GM18519 (cell line): ENCODE measurements around the gene ATG101.

Experiments
- ATAC-seq: cut with Tn5 transposase; IDR thresholded peaks from one replicate; pipeline ENCODE4 v1.9.1; 2021; ENCODE audit warnings: mild to moderate bottlenecking, moderate library complexity; ENCODE audit not compliant: unreplicated experiment, low FRiP score

ATG101 gene, protein sequence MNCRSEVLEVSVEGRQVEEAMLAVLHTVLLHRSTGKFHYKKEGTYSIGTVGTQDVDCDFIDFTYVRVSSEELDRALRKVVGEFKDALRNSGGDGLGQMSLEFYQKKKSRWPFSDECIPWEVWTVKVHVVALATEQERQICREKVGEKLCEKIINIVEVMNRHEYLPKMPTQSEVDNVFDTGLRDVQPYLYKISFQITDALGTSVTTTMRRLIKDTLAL

DNA sequence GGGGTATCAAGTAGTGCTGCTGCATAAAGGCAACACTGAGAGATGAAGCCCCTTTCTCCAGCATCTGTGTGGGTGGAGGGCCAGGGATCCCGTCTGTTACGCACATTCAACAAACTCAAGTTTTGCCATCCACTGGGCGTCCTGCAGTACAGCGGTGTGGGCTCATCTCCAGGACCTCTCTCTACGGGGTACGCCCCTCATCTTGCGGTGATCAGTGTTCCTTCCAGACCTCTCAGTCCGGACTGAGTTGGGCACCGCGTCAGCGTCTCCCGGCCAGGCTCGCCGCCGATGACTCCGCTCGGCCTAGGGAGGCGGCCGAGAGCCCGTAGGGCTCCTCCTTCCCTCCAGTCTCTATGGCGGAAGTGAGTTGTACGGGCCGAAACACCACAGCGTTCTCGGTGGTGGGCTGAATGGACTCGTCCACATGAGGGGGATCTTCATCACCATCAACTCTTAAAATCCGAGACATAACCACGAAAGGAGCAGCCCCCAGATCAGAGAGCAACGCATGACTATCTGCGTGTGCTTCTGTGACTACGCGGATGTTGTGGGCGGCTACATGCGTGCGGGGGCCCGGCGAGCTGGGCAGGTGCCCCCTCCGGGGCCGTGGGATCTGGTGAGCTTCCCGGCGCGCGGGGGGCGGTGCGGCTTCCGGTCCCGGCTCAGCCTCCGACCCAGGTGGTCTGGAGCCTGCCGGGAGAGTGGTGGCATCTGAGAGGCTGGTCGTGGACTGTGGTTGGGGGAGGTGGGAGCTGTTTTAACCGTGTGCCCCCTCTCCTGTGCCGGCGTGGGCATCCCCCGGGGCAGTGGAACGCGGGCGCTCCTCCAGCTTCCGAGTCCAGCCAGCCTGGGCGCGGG lies at the start of gene ATG101:
Gene ATG101 (plus strand): TSS at position 652 of the 858 bp plus-strand sequence. CDS start 3,673 bp downstream, outside the sequence.
- peak; percentile 74 for ATAC-seq

DNA sequence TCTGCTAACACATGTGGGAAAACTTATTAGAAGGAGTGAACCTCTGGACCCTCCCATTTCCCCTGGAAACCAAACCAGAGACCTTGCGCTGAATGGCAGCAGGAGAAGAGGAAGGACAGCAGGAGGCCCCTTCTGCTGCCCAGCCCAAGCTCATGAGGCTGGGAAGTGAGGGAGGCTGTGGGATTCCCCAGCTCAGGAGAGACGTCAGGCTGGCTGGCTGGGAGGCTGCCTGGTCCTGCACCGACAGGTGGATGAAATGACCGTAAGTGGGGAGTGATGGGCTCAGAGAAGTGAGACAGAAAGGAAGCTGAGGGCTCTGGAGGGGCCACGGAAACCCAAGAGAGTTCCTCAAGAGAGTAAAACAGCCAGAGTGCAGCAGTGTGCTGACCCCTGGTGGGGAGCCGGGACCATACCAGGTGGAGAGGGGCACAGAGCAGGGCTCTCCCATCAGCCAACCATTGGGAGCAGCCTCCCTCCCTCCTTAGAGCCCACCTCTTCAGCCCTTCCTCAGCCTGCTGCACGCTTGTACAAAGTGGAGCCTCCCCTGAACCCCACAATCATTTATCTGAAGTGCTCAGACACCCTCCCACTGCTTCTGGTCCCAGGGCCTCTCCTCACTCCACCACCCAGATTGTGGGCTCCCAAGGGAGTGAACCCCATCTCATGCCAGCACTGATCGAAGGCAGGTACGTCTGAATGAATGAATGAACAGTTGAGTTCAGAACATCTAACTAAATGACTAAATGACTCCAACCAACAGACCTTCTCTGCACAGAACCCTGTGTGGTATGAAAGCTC lies 49.0 kb upstream of the ATG101 start:
- ATAC-seq = no peak

DNA sequence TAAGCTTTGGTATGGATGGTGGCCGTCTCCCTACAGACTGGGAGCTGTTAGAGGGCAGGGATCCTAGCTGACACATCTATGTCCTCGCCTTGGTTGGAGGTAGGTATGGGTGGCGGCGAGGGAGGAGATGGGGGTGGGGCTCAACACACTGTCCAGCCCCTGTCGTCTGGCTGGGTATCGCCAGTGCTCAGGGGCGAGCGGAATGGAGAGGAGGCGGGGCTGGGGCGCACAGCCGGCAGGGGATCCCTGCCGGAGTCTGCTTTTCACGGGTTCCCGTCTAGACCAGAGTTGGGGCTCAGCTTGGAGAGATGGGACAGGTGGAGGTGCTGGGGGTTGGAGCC lies 47.0 kb upstream of the ATG101 start:
- no peak for ATAC-seq

DNA sequence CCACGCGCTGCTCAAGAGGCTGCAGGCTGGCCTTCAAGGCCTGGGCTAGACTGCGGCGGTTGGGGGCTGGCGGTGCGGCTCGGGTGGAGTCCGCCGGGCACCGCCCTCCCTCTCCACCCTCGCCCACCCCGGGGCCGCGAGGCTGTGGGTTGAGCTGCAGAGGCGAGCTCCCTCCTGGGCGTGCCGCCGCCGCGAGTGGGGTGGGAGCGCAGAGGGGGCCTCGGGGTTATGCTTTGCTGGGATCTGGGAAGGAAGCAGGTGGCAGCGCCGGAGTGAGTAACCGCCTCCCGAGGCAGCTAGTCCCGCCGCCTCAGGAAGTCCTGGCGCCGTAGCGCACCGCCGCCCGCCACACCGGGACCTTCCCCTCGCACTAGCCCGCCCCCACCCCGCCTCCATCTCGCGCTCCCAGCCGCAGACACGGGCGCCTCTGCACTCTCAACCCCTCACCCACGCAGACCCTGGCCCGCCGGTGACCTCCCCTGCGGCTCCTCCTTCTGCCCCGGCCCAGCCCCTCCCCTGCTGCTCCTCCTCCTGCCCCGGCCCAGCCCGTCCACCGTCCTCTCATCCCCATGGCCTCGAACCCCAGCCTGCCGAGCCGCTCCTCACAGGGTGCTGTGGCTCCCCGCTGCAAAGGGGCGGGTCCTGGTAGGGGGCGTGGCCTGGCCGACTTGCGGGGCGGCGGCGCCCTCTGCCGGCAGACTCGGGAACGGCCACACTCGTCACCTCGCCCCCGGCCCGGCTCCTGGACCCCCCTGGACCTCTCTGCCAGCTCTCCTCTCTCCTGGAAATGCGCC lies 46.4 kb upstream of the ATG101 start:
- ATAC-seq = no peak

DNA sequence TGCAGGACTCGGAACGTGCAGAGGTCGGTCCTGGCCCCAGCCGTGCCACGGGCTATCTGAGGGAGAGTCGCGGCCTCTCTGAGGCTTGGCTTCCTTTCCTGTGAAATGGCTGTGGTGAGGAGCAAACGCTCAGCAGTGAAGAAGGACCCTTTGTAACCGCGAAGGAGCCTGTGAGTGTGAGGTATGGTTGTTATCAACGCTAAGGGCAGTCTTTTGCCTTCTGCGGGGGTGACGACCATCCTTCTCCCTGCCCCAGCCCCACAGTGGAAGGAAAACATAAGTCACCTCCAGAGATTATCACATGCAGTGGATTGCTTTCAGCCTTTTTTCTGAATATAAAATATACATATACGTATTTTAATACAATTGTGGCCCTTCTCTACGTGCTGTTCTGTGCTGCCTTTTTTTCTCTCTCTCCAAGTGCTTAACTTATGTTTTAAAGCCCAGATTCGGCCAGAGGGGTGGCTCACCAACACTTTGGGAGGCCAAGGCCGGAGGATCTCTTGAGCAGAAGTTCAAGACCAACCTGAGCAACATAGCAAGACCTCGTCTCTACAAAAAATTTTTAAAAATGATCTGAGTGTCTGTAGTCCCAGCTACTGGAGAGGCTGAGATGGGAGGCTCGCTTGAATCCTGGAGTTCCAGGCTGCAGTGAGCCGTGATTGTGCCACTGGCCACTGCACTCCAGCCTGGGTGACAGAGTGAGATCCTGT lies 45.6 kb upstream of the ATG101 start:
- no peak for ATAC-seq

DNA sequence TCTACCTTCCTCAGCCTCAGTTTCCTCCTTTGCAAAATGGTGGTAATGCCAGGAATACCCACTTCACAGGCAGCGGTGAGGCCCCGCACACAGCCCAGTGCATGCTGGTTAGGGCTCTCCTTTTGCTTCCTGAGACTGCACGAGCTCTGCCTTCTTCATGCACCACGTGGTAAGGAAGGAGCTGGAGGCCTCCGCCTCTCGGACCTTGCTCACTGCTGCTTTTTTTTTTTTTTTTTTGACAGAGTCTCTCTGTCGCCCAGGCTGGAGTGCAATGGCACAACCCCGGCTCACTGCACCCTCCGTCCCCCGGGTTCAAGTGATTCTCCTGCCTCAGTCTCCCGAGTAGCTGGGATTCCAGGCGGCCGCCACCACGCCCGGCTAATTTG lies 44.9 kb upstream of the ATG101 start:
- ATAC-seq = no peak

DNA sequence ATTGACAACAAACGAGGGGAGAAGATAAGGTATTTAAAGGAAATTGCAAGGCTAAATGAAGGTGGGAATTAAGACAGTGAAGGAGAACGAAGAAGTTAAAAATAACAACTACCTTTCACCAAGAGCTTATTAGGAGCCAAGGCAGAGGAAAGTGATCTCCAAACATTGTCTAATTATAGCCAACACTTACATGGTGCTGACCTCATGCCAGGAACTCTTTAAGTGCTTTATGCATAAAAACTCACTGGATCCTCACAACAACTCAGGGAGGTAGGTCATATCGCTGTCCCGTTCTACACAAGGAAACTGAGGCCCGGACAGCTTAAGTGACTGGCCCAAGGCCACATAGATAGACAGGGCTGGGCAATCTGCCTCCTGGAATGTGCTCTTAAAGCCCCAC lies 43.5 kb upstream of the ATG101 start:
- ATAC-seq = no peak

DNA sequence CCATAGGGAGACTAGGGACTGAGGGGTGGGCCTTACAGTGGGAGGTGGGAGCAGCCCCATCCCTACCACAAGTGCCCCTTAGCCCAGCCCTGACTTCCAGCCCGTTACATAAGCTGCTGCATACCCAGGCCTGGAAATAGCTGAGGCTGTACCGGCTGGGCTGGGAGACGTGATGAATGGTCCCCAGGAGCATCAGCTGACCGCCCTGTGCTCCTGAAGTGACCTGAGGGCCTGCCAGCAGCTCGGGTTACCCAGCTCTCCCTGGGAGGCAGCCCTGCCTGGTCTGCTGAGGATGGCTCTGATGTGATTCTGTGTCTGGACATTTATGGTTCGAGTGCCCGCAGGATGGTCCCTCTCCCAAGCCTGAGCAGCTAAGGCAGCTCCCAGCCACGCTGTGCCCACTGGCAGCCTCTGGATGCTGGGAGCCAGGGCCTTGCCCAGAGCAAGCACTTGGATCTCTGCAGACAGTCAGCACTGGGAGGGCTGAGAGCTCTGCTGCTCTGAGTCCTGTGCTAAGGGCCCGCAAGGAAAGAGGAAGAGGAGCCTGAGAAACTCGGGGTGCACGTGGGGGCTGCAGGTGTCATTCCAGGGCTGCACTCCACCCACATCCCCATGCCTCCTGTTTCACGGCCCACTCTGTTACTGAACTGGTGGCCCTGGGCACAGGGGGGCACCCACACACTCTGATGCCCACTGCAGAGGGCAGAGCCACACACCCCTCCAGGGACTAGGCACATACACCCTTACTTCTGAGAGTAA lies 42.5 kb upstream of the ATG101 start:
- ATAC-seq = no peak

DNA sequence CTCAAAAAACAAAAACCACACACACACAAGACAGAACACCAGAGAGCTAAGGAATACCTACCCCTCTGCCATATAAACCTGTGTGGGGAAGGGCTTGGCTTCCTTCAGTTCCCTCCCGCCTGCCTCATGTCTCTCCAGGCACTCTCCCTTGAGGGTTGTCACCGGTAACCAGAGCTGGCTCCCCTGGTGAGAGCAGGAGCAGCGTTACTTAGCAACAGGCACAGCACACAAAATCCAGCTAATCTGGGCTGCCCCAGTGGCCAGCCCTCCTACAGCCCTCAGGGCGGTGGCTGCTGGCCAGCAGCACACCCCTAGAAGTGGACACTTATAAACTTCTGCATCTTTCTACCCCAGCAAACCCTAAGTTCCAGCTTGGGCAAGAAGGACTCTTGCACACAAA lies 40.1 kb upstream of the ATG101 start:
- ATAC-seq = no peak

DNA sequence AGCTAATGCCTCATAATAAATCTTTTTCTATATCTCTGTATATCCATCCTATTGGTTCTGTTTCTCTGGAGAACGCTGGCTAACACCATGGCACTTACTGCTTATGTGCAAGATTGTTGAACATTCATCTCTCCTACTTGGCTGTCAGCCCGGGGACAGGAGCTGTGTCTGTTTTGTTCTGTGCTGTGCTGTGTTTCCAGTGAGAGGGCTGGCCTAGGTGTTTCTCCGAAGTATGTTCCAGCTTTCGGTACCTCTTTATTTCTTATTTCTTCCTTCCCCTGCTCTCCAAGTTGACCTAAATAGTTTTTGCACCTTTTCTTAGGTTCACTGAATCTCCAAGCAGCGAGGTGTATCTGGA lies 37.4 kb upstream of the ATG101 start:
- no peak for ATAC-seq

DNA sequence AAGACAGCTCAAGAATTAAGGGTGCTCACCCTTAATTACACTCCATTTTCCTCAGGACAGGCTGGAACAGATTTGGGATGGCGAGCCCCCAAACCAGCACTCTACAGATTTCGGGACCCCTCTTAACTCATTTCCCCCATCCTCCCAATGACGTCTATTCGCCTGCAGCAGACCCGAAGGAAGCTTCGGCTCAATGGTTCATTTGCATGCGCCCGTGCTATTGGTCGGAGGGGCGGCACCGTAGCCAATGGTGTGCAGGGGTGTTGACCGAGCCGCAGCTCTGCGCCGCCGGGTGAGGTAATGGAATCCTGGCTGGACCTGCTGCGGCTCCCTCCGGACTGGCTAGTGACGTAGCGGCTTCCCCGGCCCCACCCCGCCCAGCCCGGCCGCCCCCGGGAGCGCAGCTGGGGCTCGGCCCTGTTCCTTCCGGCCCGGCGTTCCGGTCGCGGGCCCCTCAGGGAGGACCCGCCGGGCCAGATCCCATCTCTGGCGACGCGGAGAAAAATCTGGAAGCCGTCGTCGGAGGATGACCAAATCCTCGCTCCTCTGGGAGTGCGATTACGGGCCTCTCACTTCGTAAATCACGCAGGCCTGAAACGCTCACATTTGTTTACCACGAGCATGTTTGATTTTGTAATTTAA lies 36.9 kb upstream of the ATG101 start:
- peak; percentile 75 for ATAC-seq

DNA sequence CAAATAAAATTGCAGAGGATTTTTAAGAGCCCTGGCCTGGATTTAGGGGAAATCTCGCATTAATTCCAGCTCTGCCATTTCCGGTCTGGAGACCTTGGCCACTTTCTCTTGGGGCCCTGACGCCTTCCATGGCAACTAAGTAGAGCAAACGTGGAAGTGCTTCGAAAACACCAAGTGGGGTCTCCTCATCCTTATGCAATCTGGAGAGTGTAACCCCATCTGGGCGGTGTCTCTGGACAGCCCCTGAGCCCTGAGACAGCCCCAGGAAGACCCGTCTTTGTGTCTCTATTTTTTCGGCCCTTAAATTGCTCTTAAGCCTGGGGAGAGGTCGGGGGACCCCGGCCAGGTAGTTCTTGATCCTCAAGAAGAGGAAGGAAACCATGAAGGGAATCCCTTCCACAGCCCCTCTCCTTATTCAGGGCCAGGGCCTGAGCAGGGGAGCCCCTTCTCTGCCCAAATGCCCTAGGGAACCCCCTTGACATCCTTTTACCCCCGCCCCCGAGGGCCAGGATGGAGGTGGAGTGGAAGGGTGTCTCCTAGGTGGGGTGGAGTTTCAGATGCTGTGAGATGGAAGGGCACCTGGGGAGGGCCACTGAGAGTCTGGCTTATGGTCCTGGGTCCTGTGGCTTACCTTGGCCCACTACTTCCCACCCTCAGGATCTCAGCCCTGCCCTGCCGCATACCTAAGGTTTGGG lies 36.2 kb upstream of the ATG101 start:
- ATAC-seq = no peak

DNA sequence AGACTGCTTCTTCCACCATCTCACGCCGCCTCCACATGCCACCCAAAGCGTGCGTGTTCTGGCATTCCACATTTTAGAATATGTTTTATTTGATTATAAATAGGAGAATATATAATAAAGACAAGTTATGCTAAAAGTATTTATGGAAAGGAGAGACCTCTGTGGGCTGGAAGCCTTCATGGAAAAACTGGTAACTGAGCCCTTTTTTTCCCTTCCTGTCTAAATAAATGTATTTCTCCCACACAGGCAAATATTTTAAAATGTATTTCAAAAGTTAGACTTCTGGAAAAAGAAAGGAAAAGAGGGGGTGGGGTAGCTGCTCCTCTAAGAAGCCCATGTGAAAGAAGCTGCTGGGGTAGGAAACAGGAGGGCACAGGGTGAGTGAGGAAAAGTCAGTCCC lies 34.6 kb upstream of the ATG101 start:
- no peak for ATAC-seq

DNA sequence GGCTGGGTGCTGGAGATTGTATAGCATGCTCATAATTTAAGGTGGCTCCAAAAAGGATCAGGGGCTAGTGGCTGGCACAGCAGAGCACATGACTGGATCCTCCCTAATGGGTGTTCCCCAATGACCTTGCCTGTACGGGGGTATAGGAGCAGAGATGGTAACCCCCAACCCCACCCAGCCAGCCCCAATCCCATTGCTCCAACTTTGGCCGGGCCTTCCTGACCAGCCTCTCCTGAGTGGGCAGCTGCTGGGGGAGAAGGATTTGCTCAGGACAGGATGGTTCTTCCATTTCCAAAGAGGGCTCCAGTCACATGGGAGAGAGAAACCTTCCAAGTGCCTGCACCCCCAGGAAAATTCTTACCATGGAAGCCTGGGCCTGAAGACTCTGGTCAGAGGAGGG lies 33.9 kb upstream of the ATG101 start:
- no peak for ATAC-seq

DNA sequence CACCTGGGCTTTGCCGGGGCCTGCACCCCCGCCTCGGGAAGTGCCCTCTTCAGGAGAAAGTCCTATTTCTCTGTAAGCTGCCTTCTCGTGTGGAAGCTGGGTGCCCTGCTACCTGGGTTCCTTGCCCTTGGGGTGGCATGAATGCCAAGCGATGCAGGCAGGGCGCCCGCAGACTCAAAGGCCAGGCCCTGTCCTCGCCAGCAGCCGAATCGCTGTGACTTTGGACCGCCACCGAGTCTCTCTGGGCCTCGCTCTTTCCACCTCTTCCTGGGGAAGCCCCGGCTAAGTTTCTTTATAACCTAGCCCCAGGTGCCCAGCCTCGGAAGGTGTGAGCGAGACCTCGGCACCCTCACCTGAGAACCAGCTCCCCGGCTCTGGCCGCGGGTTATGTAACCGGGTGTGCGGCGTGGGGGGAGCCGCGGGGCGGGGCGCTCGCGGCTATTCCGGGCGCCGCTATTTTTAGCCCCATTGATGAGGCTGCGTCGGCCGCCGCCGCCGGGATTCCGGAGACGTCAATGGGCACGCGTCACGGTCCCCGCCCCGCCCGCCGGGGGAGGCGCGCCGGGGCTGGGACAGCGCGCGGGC lies 33.1 kb upstream of the ATG101 start:
- no peak for ATAC-seq

DNA sequence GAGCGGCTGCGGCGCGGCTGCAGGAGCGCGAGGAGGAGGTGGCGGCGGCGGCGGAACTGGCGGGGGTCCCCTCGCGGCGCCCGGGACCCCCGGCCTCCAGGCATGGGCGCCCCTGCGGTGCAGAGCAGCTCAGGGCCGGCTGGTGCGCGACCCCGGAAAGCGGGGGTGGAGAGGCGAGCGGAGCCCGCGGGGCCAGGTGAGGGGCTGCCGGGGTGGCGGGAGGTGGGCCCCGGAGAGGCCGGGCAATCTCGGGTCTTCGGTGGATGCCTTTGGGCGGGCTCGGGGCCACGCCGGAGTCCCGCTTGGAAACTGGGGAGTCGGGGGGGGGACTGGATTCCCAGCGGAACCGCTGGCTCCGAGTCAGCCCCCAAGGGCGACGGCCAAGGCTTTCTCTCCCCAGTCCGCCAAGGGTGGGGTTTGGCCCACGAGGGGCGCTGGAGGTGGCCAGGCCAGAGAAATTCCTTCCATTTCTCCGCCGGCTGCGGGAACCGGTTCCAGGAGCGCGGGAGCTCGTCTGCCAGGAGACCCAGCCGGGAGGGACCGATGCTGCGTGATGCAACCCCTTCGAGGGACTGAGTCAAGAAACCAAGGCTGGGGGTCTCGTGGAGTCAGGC lies 32.4 kb upstream of the ATG101 start:
- ATAC-seq = no peak

DNA sequence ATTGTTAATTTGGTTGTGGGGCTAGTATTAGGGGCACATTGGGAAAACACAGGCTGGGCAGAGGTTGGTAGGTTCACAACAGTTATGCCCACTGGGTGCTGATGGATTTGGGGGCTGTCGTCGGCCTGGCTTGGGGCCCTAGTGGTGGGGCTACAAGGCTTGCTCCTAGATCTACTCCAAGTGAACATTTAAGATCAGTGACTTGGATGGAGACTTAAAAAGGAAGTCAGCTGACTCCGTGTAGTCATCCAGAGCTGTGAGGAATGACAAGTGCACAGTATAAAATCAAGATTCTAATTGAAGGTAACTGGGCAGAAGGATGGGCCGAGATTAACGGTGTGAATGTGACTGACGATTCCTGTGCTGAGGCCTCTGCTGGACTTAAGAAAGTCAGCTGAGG lies 31.3 kb upstream of the ATG101 start:
- no peak for ATAC-seq

DNA sequence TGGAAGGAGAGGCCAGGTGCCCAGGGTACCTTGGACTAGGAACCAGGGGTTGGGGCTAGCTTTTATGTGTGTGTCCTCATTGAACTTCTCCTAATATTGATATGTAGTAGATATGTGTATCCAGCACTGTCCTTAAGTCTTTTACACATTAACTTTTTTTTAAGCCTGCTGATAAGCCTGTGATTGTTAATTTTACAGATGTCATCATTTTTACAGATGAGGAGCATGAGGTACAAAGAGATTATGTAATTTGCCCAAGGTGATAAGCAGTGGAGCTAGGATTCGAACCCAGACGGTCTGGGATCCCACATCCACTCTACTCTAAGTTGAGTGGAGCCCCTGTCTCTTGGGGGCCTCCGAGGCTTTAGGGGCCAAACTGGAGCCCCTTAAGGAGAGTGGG lies 28.7 kb upstream of the ATG101 start:
- no peak for ATAC-seq
